Regular cardiac myocyte (primary cell): ENCODE results near the gene MAGIX. TPM values are rescaled to one million over a fixed set of nuclear protein-coding genes. Genes with fewer than 3 reads are reported as not detected.

Experiments
- total RNA-seq: library from RNA; depleted of rRNA; stranded (reverse); fragments of >200 nt; gene quantifications from 2 replicates; pipeline ENCODE4 v1.2.3, GENCODE V29; 2014

MAGIX gene
- total RNA-seq: 1.7 and 2.5 TPM in 2 replicates

DNA sequence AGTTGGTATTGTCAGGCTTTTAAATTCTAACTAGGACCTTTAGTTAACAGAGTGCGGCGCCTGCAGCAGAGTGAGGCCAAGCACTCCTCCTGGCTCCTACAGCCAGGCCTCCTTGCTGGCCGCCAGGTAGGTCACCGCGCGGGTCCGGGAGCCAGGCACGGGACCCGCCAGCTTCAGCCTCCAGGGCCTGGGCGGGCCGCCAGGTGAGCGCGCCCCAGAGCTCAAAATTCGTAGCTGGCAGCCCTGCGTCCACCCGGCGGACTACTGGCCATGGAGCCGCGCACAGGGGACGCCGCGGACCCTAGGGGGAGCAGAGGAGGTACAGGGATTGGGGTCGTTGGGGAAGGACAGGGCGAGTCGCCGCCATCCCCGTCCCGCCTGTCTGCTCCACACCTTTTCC is at the start of gene MAGIX:
MAGIX (plus strand) TSS at position 139 of the 400 bp plus-strand sequence; CDS start at position 271, 132 bp downstream.

DNA sequence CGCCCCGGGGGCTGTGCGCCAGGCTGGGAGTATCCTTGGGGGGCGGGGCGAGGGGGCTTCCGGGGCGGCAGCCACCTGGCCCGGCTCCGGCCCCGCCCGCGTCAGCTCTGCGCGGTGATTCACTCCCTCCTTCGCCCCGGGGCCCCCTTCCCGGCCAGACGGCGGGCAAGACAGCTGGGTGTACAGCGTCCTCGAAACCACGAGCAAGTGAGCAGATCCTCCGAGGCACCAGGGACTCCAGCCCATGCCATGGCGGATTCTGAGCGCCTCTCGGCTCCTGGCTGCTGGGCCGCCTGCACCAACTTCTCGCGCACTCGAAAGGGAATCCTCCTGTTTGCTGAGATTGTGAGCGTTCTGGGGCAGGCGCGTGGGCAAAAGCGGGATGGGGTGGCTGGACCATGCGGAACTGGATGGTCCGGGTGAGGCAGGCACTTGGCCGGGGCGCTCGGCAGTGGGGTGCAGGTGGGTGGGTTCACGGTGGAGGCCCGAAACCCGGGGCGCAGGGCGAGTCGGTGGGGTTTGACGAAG is 9.3 kb downstream of the MAGIX start, which contains the start of gene PLP2:
PLP2 (plus strand) TSS at position 147 of the 528 bp plus-strand sequence; CDS start at position 250, 103 bp downstream.

DNA sequence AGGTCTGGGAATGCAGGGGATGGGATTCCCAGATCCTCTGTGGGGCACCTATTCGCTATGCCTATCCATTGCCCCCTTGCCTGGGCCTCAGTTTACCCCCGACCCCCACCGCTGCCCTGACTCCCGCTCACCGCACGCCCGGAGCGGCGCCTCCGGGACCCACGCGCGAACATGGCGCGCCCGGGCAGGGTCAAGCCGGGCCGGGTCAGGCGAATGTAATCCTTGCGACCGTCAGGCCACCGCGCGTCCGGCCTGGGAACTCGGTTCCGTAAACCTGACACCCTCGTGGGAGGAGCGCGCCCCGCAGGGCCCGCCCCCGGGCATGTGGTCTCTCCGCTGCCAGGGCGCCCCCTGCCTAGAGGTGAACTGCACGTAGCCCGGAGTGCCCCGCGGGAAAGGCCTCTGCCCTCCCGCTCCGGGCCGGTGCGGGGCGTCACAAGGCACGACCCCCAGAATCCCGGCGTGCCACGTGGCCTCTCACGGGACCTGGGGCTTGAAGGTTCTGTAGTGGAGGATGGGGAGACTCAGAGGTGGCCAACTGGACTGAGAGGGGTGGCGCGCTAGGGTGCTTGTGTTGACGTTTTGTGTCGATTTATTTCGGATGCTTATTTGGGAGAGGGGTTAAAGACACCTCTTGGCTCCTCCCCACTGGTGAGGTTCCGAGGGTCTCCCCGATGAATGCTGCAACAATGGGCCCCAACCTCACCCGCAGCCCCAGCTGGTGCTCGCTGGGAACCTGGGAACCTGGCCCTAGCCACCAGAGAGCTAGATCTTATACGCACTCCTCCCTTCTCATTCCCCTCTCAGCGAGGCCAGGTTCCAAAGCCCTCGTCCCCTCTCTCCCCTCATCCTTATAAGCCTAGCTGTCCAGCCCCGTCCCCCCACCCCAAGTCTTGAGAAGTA is 23.8 kb downstream of the MAGIX start, which contains the start of gene PRICKLE3:
PRICKLE3 (minus strand) TSS at position 249 of the 903 bp plus-strand sequence; CDS start at position 173, 76 bp downstream.

DNA sequence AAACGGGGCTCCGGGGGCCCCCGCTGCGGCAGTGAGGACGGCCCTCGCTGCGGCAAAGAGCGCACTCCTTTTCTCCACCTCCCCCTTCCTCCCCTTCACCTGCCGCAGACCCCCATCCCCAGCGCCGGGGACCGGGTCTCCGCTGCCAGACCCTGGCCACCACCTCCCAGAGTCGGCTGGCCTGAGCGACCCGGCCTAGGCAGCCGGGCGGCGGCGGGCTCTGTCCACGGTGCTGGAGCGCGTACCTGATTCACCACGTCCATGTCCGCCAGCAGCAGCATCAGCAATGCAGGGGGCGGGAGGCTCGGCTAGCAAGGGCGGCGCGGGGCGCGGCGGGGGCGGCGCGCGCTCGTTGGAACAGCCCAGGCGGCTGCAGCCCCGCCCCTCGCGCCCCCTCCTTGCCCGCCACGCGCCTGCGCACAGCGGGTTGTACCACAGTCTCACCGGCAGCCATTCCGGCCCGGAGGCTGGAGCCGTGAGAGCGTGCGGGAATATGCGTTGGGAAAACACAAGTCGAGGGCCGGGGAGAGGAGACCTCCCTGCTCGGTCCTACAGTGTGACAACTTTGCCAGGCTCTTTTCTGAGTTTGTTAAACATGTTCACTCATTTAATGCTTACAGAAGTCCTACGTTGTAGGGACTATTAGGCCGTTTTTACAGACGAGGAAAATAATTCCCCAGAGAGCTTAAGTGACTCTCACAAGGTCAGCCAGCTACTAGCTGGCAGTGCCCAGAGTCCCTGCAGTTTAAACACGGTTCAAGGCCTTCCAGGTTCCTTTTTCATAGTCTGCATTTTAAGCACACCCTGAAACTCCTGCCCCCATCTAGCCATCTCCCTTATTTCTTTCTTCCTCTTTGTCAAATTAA is 37.6 kb downstream of the MAGIX start, which contains the start of gene SYP:
SYP (minus strand) TSS at position 288 of the 866 bp plus-strand sequence; CDS start at position 281, 7 bp downstream.

Other genes with a start within 250 kb of the MAGIX start
- gene PIM2, start 243.7 kb upstream of the MAGIX start, total RNA-seq: 5.2 and 7.0 TPM in 2 replicates
- gene OTUD5, start 205.2 kb upstream of the MAGIX start, total RNA-seq: 25.9 and 34.5 TPM in 2 replicates
- gene KCND1, start 190.9 kb upstream of the MAGIX start, total RNA-seq: 0.56 and 0.58 TPM in 2 replicates
- gene GRIPAP1, start 160.5 kb upstream of the MAGIX start, total RNA-seq: 23.1 and 28.2 TPM in 2 replicates
- gene TFE3, start 119.4 kb upstream of the MAGIX start, total RNA-seq: 29.1 and 33.0 TPM in 2 replicates
- gene CCDC120, start 103.8 kb upstream of the MAGIX start, total RNA-seq: 0.19 and 0.28 TPM in 2 replicates
- gene PRAF2, start 88.8 kb upstream of the MAGIX start, total RNA-seq: 5.8 and 7.0 TPM in 2 replicates
- gene WDR45, start 82.9 kb upstream of the MAGIX start, total RNA-seq: 29.3 and 31.2 TPM in 2 replicates
- gene GPKOW, start 39.0 kb upstream of the MAGIX start, total RNA-seq: 18.0 and 22.4 TPM in 2 replicates
- 3.7 and 15.1 TPM in 2 replicates for gene PLP2, start 9.1 kb downstream of the MAGIX start, total RNA-seq
- 5.0 and 6.2 TPM in 2 replicates for gene PRICKLE3, start 23.6 kb downstream of the MAGIX start, total RNA-seq
- 0.19 and 0.28 TPM in 2 replicates for gene SYP, start 37.4 kb downstream of the MAGIX start, total RNA-seq
- 0.19 TPM in 1 of 2 replicates, not detected in the other for gene CACNA1F, start 70.6 kb downstream of the MAGIX start, total RNA-seq
- 5.9 and 18.4 TPM in 2 replicates for gene CCDC22, start 72.7 kb downstream of the MAGIX start, total RNA-seq
- under 0.01 TPM in 1 of 2 replicates, not detected in the other for gene FOXP3, start 102.0 kb downstream of the MAGIX start, total RNA-seq
- gene PPP1R3F, start 107.0 kb downstream of the MAGIX start, total RNA-seq: 4.4 and 7.3 TPM in 2 replicates
- gene GAGE10, start 140.9 kb downstream of the MAGIX start, total RNA-seq: not detected in 2 replicates
- not detected in 2 replicates for gene GAGE12J, start 159.3 kb downstream of the MAGIX start, total RNA-seq
- not detected in 2 replicates for gene GAGE13, start 168.8 kb downstream of the MAGIX start, total RNA-seq